GM18873 (cell line): Measurements from ENCODE around the gene AK3.

Source experiments
- ATAC-seq: cut with Tn5 transposase; IDR thresholded peaks from one replicate; pipeline ENCODE4 v1.9.1; 2021; ENCODE audit warnings: mild to moderate bottlenecking, moderate library complexity, moderate number of reproducible peaks; ENCODE audit not compliant: unreplicated experiment, low FRiP score

Gene AK3

GRCh38 chr9:4750023-4750673 lies 9.1 kb upstream of the AK3 start:
- no peak for ATAC-seq

GRCh38 chr9:4748612-4749011 lies 7.6 kb upstream of the AK3 start:
- ATAC-seq = no peak

DNA sequence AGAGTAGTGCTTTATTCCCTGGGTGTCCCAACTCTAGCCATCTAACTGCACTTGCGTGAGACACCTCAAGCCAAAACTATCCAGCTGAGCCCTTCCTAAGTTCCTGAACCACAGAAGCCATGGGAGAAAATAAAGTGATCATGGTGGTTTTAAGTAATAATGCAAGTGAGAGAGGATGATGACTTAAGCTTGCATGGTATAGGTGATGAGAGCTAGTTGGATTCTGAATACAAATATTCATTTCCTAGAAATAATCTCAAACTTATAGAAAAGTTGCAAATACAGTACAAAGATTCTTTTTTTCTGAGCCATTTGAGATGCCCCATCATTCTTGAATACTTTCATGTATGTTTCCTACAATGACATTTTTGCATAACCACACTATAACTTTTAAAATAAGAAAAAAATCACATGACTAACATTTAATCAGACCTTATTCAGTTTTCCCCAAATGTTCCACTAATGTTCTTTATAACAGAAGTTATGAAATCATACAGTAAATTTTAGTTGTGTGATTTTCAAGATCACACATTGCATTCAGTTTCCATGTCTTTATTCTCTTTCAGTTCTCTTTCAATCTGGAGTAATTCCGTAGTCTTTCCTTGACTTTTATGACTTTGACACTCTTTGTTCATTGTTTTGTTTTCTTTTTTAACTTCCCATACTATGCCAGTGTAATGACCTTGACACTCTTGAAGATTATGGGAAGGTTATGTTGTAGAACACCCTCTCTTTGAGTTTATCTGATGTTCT lies 5.5 kb upstream of the AK3 start:
- ATAC-seq = no peak

- no peak for ATAC-seq
These were observed 2.3 kb upstream of the AK3 start for GRCh38 chr9:4743131-4743875.

DNA sequence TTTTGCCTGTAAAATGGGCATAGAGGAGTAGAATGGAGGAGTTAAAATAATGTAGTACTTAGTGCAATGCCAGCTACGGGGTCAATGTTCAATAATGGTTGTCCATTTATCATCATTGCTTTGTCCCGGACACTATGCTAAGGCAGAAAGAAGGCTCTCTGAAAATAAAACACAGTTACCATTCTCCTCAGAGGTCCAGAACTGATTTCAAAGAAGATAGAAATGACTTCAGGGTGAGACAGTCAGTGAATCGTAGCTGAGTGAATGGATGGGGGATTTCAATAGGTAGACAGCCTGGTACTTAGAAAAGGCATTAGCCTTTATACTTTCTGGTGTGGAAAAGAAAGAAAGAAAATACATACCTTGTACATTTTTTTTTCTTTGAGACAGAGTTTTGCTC lies 1.2 kb upstream of the AK3 start:
- no peak for ATAC-seq

DNA sequence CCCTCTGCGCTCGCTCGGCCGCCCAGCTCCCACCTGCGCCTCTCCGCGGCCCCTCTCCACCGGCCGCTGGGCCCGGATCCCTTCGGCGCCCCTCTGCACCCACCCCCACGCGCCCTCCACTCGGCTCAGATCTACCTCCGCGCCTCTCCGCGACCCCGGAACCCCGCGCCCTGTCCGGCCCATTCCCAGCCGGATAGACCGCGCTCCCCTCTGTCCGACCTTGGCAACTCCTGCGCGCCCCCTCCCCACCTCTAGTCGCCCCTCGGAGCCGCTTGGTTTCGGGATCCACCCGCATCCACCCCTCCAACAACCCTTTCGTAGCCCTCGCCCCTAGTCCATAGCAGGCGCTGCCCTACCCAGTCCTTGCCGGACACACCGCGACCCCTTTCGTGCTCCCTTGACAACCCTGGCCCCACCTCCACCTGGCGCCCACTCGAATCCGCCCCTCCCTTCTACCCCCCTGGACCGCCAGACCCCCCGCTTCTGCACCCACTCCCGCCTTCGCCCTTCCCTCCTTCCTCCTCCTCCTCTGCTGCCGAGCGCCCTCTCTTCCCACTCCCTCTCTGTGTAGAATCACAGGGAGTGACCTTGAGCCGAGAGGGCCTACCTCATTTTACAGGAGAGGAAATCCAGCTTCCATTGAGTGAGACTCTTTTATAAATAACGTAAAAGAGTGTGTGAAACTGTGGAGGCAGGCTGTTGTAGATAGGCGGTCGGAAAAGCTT lies 525 bp upstream of the AK3 start:
- no peak for ATAC-seq

DNA sequence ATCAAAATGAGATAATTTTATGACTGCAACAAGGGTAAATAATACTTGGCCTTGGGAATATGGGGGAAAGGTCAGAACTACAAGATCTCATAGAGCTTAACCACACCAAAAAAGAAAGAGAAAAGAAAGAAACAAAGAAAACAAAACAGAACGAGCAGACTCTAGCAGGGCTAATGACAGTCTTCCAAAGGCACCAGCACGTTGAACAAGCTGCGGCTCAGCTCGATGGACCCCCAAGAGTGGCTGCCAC lies 689 bp downstream of the AK3 start:
- no peak for ATAC-seq

DNA sequence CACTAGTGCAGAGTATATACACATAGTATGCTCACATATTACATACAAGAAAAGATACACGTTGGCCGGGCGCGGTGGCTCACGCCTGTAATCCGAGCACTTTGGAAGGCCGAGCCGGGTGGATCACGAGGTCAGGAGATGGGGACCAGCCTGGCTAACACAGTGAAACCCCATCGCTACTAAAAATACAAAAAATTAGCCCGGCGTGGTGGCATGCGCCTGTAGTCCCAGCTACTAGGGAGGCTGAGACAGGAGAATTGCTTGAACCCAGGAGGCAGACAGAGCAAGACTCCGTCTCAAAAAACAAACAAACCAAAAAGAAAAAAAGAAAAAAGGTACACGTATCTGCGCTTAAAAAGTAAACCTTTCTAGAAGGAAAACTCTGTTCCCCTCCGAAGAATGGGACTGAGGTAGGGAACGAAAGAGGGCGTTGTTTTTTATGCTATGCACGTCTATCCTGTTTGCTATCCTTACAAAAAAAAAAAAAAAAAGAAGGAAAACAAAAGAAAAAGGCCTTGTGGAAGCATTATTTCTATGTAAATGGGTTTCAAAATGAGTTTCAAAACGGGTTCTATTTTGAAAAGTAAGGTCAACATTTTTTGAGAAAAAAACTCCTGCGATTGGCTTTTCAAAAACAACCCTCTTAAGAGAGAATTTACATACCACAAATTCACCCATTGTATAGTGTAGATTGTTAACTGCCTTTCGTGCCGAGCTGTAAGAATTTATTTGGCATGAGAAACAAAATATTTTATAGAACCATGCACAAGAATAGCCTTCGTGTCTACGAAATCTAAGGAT lies 1.2 kb downstream of the AK3 start:
- no peak for ATAC-seq

- no peak for ATAC-seq
These were observed 2.0 kb downstream of the AK3 start for GRCh38 chr9:4738866-4739586.

DNA sequence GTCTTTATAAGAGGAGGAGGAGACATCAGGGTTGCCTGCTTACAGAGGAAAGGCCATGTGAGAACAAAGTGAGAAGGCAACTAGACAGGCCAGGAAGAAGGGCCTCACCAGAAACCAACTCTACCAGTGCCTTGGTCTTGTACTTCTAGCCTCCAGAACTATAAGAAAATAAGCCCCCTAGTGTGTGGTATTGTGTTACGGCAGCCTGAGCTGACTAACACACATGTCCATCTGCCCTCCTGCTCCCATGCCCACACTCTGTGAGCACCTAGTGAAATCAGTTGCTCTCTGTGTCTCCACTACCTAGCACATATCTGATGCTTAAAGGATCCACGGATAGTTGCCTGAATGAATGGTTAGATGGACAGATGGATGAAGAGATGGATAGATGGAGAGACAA lies 6.9 kb downstream of the AK3 start:
- ATAC-seq = no peak

DNA sequence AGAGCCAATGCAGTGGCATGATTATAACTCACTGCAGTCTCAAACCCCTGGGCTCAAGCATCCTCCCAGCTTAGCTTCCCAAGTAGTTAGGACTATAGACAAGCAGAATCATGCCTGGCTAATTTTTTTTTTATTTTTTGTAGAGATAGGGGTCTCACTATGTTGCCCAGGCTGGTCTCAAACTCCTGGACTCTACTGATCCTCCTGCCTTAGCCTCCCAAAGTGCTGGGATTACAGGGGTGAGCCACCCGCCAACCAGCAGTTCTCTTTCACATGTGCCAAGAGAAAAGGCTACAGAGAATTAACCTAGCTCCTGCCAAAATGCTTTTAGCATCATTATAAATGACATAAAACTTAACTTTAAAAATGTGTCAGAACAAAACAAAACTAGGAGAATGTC lies 8.1 kb downstream of the AK3 start:
- no peak for ATAC-seq

DNA sequence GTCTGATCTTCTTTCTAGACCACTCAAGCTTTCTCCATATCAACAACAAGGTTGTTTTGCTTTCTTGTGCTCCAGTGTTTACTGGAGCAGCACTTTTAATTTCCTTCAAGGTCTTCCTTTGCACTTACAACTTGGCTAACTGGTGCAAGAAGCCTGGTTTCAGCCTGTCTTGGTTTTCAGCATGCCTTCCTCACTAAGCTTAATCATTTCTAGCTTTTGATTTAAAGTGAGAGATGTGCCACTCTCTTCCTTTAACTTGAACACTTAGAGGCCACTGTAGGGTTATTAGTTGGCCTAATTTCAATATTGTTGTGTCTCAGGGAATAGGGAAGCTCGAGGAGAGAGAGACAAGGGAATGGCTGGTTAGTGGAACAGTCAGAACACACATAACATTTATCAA lies 13.4 kb downstream of the AK3 start:
- no peak for ATAC-seq

- no peak for ATAC-seq
These were observed 15.1 kb downstream of the AK3 start for GRCh38 chr9:4725706-4726442.

DNA sequence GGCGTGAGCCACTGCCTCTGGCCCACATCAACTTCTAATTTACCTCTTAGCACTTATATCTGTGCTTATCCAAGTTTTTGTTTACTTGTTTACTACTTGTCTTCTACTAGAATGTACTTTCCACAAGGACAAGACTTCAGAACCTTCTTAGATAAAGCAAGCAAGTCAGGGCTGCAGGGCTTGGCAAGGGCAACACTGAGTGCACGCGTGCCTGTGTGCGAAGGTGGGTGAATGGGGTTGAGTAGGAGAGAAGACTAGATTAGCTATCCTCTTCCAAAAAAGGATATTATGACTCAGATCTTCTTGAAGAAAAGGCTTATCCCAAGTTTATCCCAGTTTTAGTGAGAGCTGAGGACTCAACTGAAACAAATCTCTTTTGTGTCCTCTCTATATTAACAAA lies 19.3 kb downstream of the AK3 start:
- ATAC-seq = no peak

DNA sequence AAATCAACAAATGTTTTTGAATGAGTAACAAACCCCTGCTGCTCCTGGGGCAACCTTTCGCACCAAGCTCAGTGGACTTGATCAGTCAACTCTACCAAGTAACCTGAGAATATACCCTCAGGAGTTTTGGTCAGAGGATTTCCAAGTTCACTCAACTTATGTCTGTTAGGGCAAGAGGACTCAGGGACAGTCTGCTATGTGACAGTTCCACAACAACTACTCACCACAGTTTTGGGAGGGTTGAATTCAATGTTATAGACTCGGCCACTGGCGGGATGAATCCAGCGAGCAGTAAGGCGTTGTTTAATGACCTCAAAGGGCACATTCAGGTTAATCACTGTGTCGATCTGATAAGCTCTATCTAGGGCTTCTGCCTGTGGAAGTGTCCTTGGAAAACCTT lies 22.1 kb downstream of the AK3 start:
- no peak for ATAC-seq

- no peak for ATAC-seq
These were observed 23.2 kb downstream of the AK3 start for GRCh38 chr9:4717815-4718214.

GRCh38 chr9:4716163-4716562 lies 24.8 kb downstream of the AK3 start:
- ATAC-seq = no peak

- no peak for ATAC-seq
These were observed 26.6 kb downstream of the AK3 start for GRCh38 chr9:4714266-4715016.

- ATAC-seq = no peak
These were observed 27.2 kb downstream of the AK3 start for GRCh38 chr9:4713849-4714248.
